Activated gamma-delta T cell treated with anti-CD3 and anti-CD28 coated beads, Interleukin-2, amount 50 U/mL, for 16 hours (primary cell): ENCODE results near the gene HLTF.

Experiments
- DNase-seq: peaks from one replicate; pipeline ENCODE4 v3.0.0-alpha.2; 2020; ENCODE audit warnings: low read depth

The HLTF gene

GRCh38 chr3:149016669-149017541 lies 69.4 kb downstream of the HLTF start:
- DNase-seq = no peak

GRCh38 chr3:149016242-149016641 lies 70.1 kb downstream of the HLTF start:
- DNase-seq = no peak

- DNase-seq = no peak
Measured at GRCh38 chr3:149015393-149015792, 70.9 kb downstream of the HLTF start.

GRCh38 chr3:149013726-149014125 lies 72.6 kb downstream of the HLTF start:
- no peak for DNase-seq

GRCh38 chr3:149011676-149012075 lies 74.7 kb downstream of the HLTF start:
- no peak for DNase-seq

- no peak for DNase-seq
Measured at GRCh38 chr3:149010966-149011365, 75.4 kb downstream of the HLTF start.

- no peak for DNase-seq
Measured at GRCh38 chr3:149010504-149010951, 75.8 kb downstream of the HLTF start.

GRCh38 chr3:149009732-149010131 lies 76.6 kb downstream of the HLTF start:
- peak; percentile 29 for DNase-seq

GRCh38 chr3:149007567-149008257 lies 78.6 kb downstream of the HLTF start:
- DNase-seq = no peak

GRCh38 chr3:149005416-149005815 lies 80.9 kb downstream of the HLTF start:
- no peak for DNase-seq

- no peak for DNase-seq
Measured at GRCh38 chr3:149004622-149005021, 81.7 kb downstream of the HLTF start.

GRCh38 chr3:149003653-149004305 lies 82.6 kb downstream of the HLTF start:
- peak; percentile 7 for DNase-seq

- no peak for DNase-seq
Measured at GRCh38 chr3:149001727-149002126, 84.6 kb downstream of the HLTF start.

- DNase-seq = no peak
Measured at GRCh38 chr3:149000206-149000745, 86.1 kb downstream of the HLTF start.

- DNase-seq = no peak
Measured at GRCh38 chr3:148999806-149000205, 86.5 kb downstream of the HLTF start.

- no peak for DNase-seq
Measured at GRCh38 chr3:148998715-148999423, 87.5 kb downstream of the HLTF start.

GRCh38 chr3:148998297-148998696 lies 88.0 kb downstream of the HLTF start:
- DNase-seq = no peak

- DNase-seq = no peak
Measured at GRCh38 chr3:148997623-148998022, 88.7 kb downstream of the HLTF start.

GRCh38 chr3:148992635-148993255 lies 93.6 kb downstream of the HLTF start:
- no peak for DNase-seq

- peak; percentile 5 for DNase-seq
Measured at GRCh38 chr3:148992027-148992634, 94.2 kb downstream of the HLTF start.
